Keratinocyte (primary cell): ENCODE results near the gene GABRB1. TPM values are rescaled to one million over a fixed set of nuclear protein-coding genes. Genes with fewer than 3 reads are reported as not detected.

Experiments used
- DNase-seq: peaks from one replicate; pipeline ENCODE4 v3.0.0-alpha.2; 2011; ENCODE audit warnings: low read depth, missing footprints, low spot score
- FAIRE-seq: peaks from 2 replicates; lab custom pipeline; 2011; peaks lifted over from hg19 to GRCh38; lab: Jason Lieb, UNC
- H2AFZ ChIP-seq: 2 replicates; pipeline ENCODE4 v1.6.0; 2012; ENCODE audit warnings: low read length, control low read depth, inconsistent platforms; ENCODE audit not compliant: control insufficient read depth
- H3K27ac ChIP-seq: 2 replicates; pipeline ENCODE4 v1.5.1; 2011; ENCODE audit warnings: low read length; ENCODE audit not compliant: control insufficient read depth, insufficient read depth
- H3K27me3 ChIP-seq: 3 replicates; pipeline ENCODE4 v1.6.0; 2011; ENCODE audit warnings: low read length; ENCODE audit not compliant: control insufficient read depth, insufficient read depth; ENCODE audit errors: extremely low read depth
- H3K36me3 ChIP-seq, 2 experiments: 2 replicates in 1 of 2; 3 replicates in 1 of 2; pipeline ENCODE4 v1.5.1; 2011; ENCODE audit warnings: low read length in 2 of 2, mild to moderate bottlenecking in 1 of 2; ENCODE audit not compliant: control insufficient read depth in 2 of 2, insufficient read depth in 2 of 2; ENCODE audit errors: extremely low read depth in 1 of 2
- H3K4me1 ChIP-seq: 3 replicates; pipeline ENCODE4 v1.5.1; 2011; ENCODE audit warnings: low read length; ENCODE audit not compliant: control insufficient read depth, insufficient read depth; ENCODE audit errors: extremely low read depth
- H3K4me2 ChIP-seq: 3 replicates; pipeline ENCODE4 v1.6.0; 2011; ENCODE audit warnings: low read depth, low read length; ENCODE audit not compliant: control insufficient read depth, insufficient read depth; ENCODE audit errors: extremely low read depth
- H3K4me3 ChIP-seq, 3 experiments: fragments of 200-600 bp in 1 of 3; sonication (generic) in 1 of 3; 2 replicates in 2 of 3; 3 replicates in 1 of 3; pipeline ENCODE4 v1.5.1; 2011 to 2016; ENCODE audit warnings: low read length in 3 of 3, mild to moderate bottlenecking in 3 of 3, control low read depth in 2 of 3, inconsistent platforms in 1 of 3, low read depth in 1 of 3, mixed read lengths in 1 of 3, mixed run types in 1 of 3, moderate library complexity in 1 of 3; ENCODE audit not compliant: control insufficient read depth in 2 of 3, insufficient read depth in 2 of 3; ENCODE audit errors: extremely low read depth in 1 of 3
- H3K79me2 ChIP-seq: 2 replicates; pipeline ENCODE4 v1.6.0; 2012; ENCODE audit warnings: low read length; ENCODE audit not compliant: control insufficient read depth, insufficient read depth
- H3K9ac ChIP-seq: 3 replicates; pipeline ENCODE4 v1.6.0; 2011; ENCODE audit warnings: low read length; ENCODE audit not compliant: control insufficient read depth, insufficient read depth; ENCODE audit errors: extremely low read depth
- H3K9me1 ChIP-seq: 3 replicates; pipeline ENCODE4 v1.6.0; 2011; ENCODE audit warnings: low read length; ENCODE audit not compliant: control insufficient read depth, insufficient read depth; ENCODE audit errors: extremely low read depth
- H3K9me3 ChIP-seq: 2 replicates; pipeline ENCODE4 v1.5.1; 2012; ENCODE audit warnings: low read depth, low read length; ENCODE audit not compliant: control insufficient read depth
- H4K20me1 ChIP-seq: 3 replicates; pipeline ENCODE4 v1.6.0; 2011; ENCODE audit warnings: low read length; ENCODE audit not compliant: control insufficient read depth, insufficient read depth; ENCODE audit errors: extremely low read depth
- CTCF ChIP-seq, 3 experiments: IDR thresholded peaks in 1 of 3; conservative IDR thresholded peaks in 1 of 3; optimal IDR thresholded peaks in 1 of 3; 2 replicates in 2 of 3; 3 replicates in 1 of 3; pipeline versions ENCODE3 to v1.5.1; 2011; ENCODE audit warnings: low read length in 3 of 3, mild to moderate bottlenecking in 3 of 3, moderate library complexity in 2 of 3, control low read depth in 1 of 3, inconsistent platforms in 1 of 3; ENCODE audit not compliant: insufficient read depth in 2 of 3; ENCODE audit errors: extremely low read depth in 1 of 3
- EZH2 ChIP-seq: IDR thresholded peaks from one replicate; pipeline ENCODE4 v1.6.1; 2012; ENCODE audit warnings: inconsistent platforms, mild to moderate bottlenecking, low read length, moderate library complexity
- dilution Hi-C: fragments of 300-500 bp; cut with MboI; formaldehyde crosslinking; loops from one replicate; pipeline ENCODE4 v1.7.0; 2020; ENCODE audit warnings: low sequenced_read_pairs; ENCODE audit not compliant: extremely low pct_ligation_motif_present
- polyA plus RNA-seq, 5 experiments: library from polyadenylated mRNA; depleted of rRNA in 3 of 5; stranded (reverse) in 3 of 5; stranded (forward) in 1 of 5; unstranded in 1 of 5; fragments of >200 nt; gene quantifications; 1 replicate in 1 of 5; 2 replicates in 3 of 5; 3 replicates in 1 of 5; pipeline versions ENCODE4 v1.2.1 to v1.2.3, GENCODE V29; 2011 to 2012; ENCODE audit warnings: missing spikeins in 2 of 5, low read depth in 1 of 5, low replicate concordance in 1 of 5

Gene GABRB1
- polyA plus RNA-seq, 1 donor (not counting 4 experiments of a cell fraction or from before 2014, with no cell fraction given) = not detected

- H3K27ac ChIP-seq = no peak overlapping the region
- dilution Hi-C loops = no loop called here
- no peaks in the 10 kb centered on the region for H3K9me1 ChIP-seq
- H4K20me1 ChIP-seq = no peaks in the 10 kb centered on the region
- no peaks in the 10 kb centered on the region for H3K9me3 ChIP-seq
- no peak overlapping the region for H3K9ac ChIP-seq
- no peak overlapping the region for H3K4me3 ChIP-seq
- H3K4me1 ChIP-seq = no peaks in the 10 kb centered on the region
- H3K4me2 ChIP-seq = no peak overlapping the region
- FAIRE-seq (no peak), DNase-seq (no peak)
- H3K79me2 ChIP-seq = no peaks in the 10 kb centered on the region
- H3K27me3 ChIP-seq = no peaks in the 10 kb centered on the region
- H2AFZ ChIP-seq = no peak overlapping the region
- no peak for TF ChIP-seq CTCF (optimal IDR thresholded peaks at IDR 0.05 in 1 of 3, IDR thresholded peaks at IDR 0.05 in 1 of 3, conservative IDR thresholded peaks at IDR 0.05 in 1 of 3; ENCODE audit: extremely low read depth in 1 of 3, insufficient read depth in 2 of 3, low read length in 3 of 3)
- TF ChIP-seq EZH2 = no peak
- H3K36me3 ChIP-seq = no peaks in the 10 kb centered on the region
These were observed 190.4 kb downstream of the GABRB1 start for GRCh38 chr4:47221721-47222120.

GRCh38 chr4:47222276-47222675 lies 190.9 kb downstream of the GABRB1 start:
- Histone ChIP-seq H3K27me3 (no peaks in the 10 kb centered on the region), H2AFZ (no peak overlapping the region), H3K9ac (no peak overlapping the region), H3K4me1 (no peaks in the 10 kb centered on the region), H3K4me3 (no peak overlapping the region), H3K9me1 (no peaks in the 10 kb centered on the region), H3K36me3 (no peaks in the 10 kb centered on the region), H3K27ac (no peak overlapping the region), H3K4me2 (no peak overlapping the region), H4K20me1 (no peaks in the 10 kb centered on the region), H3K79me2 (no peaks in the 10 kb centered on the region), H3K9me3 (no peaks in the 10 kb centered on the region)
- dilution Hi-C loops = no loop called here
- DNase-seq (no peak), FAIRE-seq (no peak)
- TF ChIP-seq EZH2 (no peak), CTCF (optimal IDR thresholded peaks at IDR 0.05 in 1 of 3, IDR thresholded peaks at IDR 0.05 in 1 of 3, conservative IDR thresholded peaks at IDR 0.05 in 1 of 3; ENCODE audit: extremely low read depth in 1 of 3, insufficient read depth in 2 of 3, low read length in 3 of 3) (no peak)
